HepG2 (cell line): Measurements from ENCODE around the gene PRSS33. TPM values are rescaled to one million over a fixed set of nuclear protein-coding genes. Genes with fewer than 3 reads are reported as not detected.

ENCODE experiments used
- ATAC-seq: fragments of 200-7000 bp; cut with Tn5 transposase; 3 replicates; pipeline ENCODE4 v1.9.1; 2020; ENCODE audit warnings: mild to moderate bottlenecking, moderate library complexity
- BruUV-seq: library from RNA; stranded (reverse); fragments of 400-500 nt; replicated peaks from 2 replicates; lab custom pipeline; 2021; lab: Mats Ljungman, UMichigan
- CTCF ChIA-PET: fragments of 300-600 bp; formaldehyde crosslinking; extraction: SDS; loops from one replicate; lab custom pipeline; 2021; ENCODE audit warnings: low total read pairs, inconsistent platforms, low intra/inter-chr PET ratio; lab: Yijun Ruan, JAX
- POLR2A ChIA-PET: fragments of 350-600 bp; sonication (Branson Sonifier 250); formaldehyde crosslinking; loops from one replicate; lab custom pipeline; 2020; ENCODE audit warnings: antibody characterized with exemption, inconsistent platforms; lab: Yijun Ruan, JAX
- DNase-seq: peaks from one replicate; pipeline ENCODE4 v3.0.0-alpha.2; 2015; ENCODE audit warnings: low spot score
- FAIRE-seq: peaks from 3 replicates; lab custom pipeline; 2011; peaks lifted over from hg19 to GRCh38; lab: Jason Lieb, UNC
- H2AFZ ChIP-seq: one replicate; pipeline ENCODE4 v1.6.1; 2011; ENCODE audit warnings: low read length, inconsistent platforms
- H3K27ac ChIP-seq: fragments of 300-600 bp; 3 replicates; pipeline ENCODE4 v1.8.0; 2011; ENCODE audit warnings: mixed run types, mild to moderate bottlenecking, mixed read lengths, low read length, inconsistent platforms; ENCODE audit not compliant: insufficient read depth; ENCODE audit errors: extremely low read length
- H3K27me3 ChIP-seq, 2 experiments: fragments of 200-600 bp in 1 of 2; 2 replicates in 1 of 2; 3 replicates in 1 of 2; pipeline versions ENCODE4 v1.6.0 to v1.8.0; 2011; ENCODE audit warnings: low read length in 2 of 2, mild to moderate bottlenecking in 2 of 2, moderate library complexity in 2 of 2, inconsistent platforms in 1 of 2; ENCODE audit not compliant: insufficient read depth in 2 of 2, control insufficient read depth in 1 of 2
- H3K36me3 ChIP-seq, 2 experiments: fragments of 200-600 bp in 1 of 2; replicated peaks in 1 of 2; 2 replicates in 1 of 2; 3 replicates in 1 of 2; pipeline versions ENCODE4 v1.5.1 to v1.8.0; 2011; ENCODE audit warnings: low read length in 2 of 2, inconsistent platforms in 1 of 2; ENCODE audit not compliant: insufficient read depth in 2 of 2, control insufficient read depth in 1 of 2
- H3K4me1 ChIP-seq: 2 replicates; pipeline ENCODE4 v1.5.1; 2012; ENCODE audit warnings: low read length, inconsistent platforms; ENCODE audit not compliant: insufficient read depth
- H3K4me2 ChIP-seq: 2 replicates; pipeline ENCODE4 v1.6.0; 2011; ENCODE audit warnings: low read depth, low read length, inconsistent platforms
- H3K4me3 ChIP-seq, 3 experiments: fragments of 200-600 bp in 1 of 3; sonication (generic), shearing (Covaris generic) in 1 of 3; replicated peaks in 1 of 3; 2 replicates each; pipeline ENCODE4 v1.5.1; 2011 to 2016; ENCODE audit warnings: low read length in 3 of 3, inconsistent platforms in 2 of 3, low read depth in 2 of 3, mild to moderate bottlenecking in 2 of 3, control low read depth in 1 of 3, mixed read lengths in 1 of 3; ENCODE audit not compliant: insufficient read depth in 1 of 3
- H3K79me2 ChIP-seq: one replicate; pipeline ENCODE4 v1.6.1; 2011; ENCODE audit warnings: low read length, inconsistent platforms; ENCODE audit not compliant: insufficient read depth
- H3K9ac ChIP-seq: 2 replicates; pipeline ENCODE4 v1.6.0; 2011; ENCODE audit warnings: mild to moderate bottlenecking, low read depth, low read length, inconsistent platforms; ENCODE audit not compliant: insufficient read depth
- H3K9me3 ChIP-seq: 2 replicates; pipeline ENCODE4 v1.5.1; 2012; ENCODE audit warnings: mild to moderate bottlenecking, low read length
- H4K20me1 ChIP-seq: 2 replicates; pipeline ENCODE4 v1.6.0; 2011; ENCODE audit warnings: inconsistent platforms, mild to moderate bottlenecking, low read length, moderate library complexity; ENCODE audit not compliant: insufficient read depth
- HNRNPH1 ChIP-seq: fragments of 200-400 bp; formaldehyde crosslinking; optimal IDR thresholded peaks from 2 replicates; pipeline ENCODE3; 2017; ENCODE audit warnings: mild to moderate bottlenecking, low read depth, low read length
- ZNF564 ChIP-seq: sonication (generic); formaldehyde crosslinking; IDR thresholded peaks from 2 replicates; pipeline ENCODE4 v1.8.1; 2023; ENCODE audit warnings: mild to moderate bottlenecking, missing genetic modification reagents
- ZNF878 ChIP-seq: sonication (generic); formaldehyde crosslinking; IDR thresholded peaks from 2 replicates; pipeline ENCODE4 v1.8.1; 2023; ENCODE audit warnings: mild to moderate bottlenecking, missing genetic modification reagents, moderate library complexity
- WGBS: methylation state at CpG from one replicate; pipeline ENCODE4 v1.1.6; 2017; ENCODE audit warnings: low lambda C conversion rate; 5-methylcytosine and 5-hydroxymethylcytosine counted together
- in situ Hi-C: cut with HindIII; loops from 2 replicates; pipeline ENCODE4 v1.10.0; 2017; ENCODE audit warnings: low pct_unique_long_range_greater_than_20kb; ENCODE audit not compliant: extremely low pct_ligation_motif_present
- intact Hi-C: fragments of 100-400 bp; cut with micrococcal nuclease; formaldehyde crosslinking; loops from one replicate; pipeline ENCODE4 v1.10.0; 2022; ENCODE audit not compliant: unreplicated experiment
- polyA plus RNA-seq, 8 experiments: library from polyadenylated mRNA; depleted of rRNA in 3 of 8; stranded (reverse) in 7 of 8; unstranded in 1 of 8; fragments of >200 nt; fragmentation: Illumina TruSeq in 4 of 8; extraction: Trizol in 4 of 8; gene quantifications; 2 replicates each; pipeline versions ENCODE4 v1.2.1 to v1.2.3, GENCODE V29; 2011 to 2016; ENCODE audit warnings: low read depth in 4 of 8, missing spikeins in 1 of 8, mixed read lengths in 1 of 8; ENCODE audit not compliant: insufficient read depth in 1 of 8
- total RNA-seq, 5 experiments: library from RNA; depleted of rRNA; stranded (reverse); fragments of >200 nt; fragmentation: Illumina TruSeq; extraction: Trizol; gene quantifications; 2 replicates each; pipeline ENCODE4 v1.2.3, GENCODE V29; 2016; ENCODE audit warnings: low read depth in 1 of 5
- TF ChIP-seq, protein P1 (sequence below): sonication (generic); formaldehyde crosslinking; IDR thresholded peaks from 2 replicates; pipeline ENCODE4 v1.4.0; 2020; ENCODE audit warnings: missing genetic modification reagents
- TF ChIP-seq, protein P2 (sequence below): sonication (generic); formaldehyde crosslinking; IDR thresholded peaks from 2 replicates; pipeline ENCODE4 v1.5.0; 2020; ENCODE audit warnings: mild to moderate bottlenecking, missing genetic modification reagents

Gene PRSS33
- total and polyA plus RNA-seq, 2 of the 13 experiments (the other 11 are each of a cell fraction or from before 2014, with no cell fraction given), result not detected

DNA sequence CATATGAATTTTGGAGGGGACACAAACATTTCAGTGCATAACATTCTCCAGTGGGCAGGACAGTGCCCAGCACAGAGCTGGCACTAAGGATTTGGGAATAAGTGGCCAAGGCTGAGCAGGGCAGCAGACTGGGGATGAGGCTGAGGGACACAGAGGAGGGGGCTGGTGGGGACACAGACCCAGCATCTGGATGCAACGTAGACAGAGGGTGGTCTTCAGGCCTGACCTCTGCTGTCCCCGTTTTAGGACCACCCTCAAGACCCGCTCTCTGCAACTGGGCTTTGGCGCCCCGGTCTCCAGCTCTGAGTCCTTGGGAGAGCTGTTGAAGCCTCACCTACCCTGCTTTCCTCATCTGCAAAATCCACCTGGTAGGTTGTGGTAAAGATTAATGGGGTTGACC lies 3.3 kb upstream of the PRSS33 start:
- intact Hi-C loops (no loop called here), in situ Hi-C loops (no loop called here)
- BruUV-seq, result no TSS peak
- 13% methylated on average over 3 of the region's 5 CpGs for WGBS
- Histone ChIP-seq H3K9ac (no peak overlapping the region), H3K9me3 (no peaks in the 10 kb centered on the region), H3K4me1 (peaks cover 20% of the 10 kb centered on the region), H3K27ac (no peak overlapping the region), H3K36me3 (no peaks in the 10 kb centered on the region), H2AFZ (no peak overlapping the region), H3K4me2 (no peak overlapping the region), H4K20me1 (no peaks in the 10 kb centered on the region), H3K4me3 (no peak overlapping the region), H3K79me2 (no peaks in the 10 kb centered on the region), H3K27me3 (peaks cover 8 to 48% of the 10 kb centered on the region in 2 experiments; a peak in 4 of 5 replicates)
- ChIA-PET CTCF (no interaction called here), POLR2A (no interaction called here)
- DNase-seq (no peak), ATAC-seq (no peak), FAIRE-seq (no peak)
- no peak for TF ChIP-seq ZNF878 (CRISPR knock-in tag)
- no peak for TF ChIP-seq ZNF564 (CRISPR knock-in tag)
- TF ChIP-seq, protein P1, sequence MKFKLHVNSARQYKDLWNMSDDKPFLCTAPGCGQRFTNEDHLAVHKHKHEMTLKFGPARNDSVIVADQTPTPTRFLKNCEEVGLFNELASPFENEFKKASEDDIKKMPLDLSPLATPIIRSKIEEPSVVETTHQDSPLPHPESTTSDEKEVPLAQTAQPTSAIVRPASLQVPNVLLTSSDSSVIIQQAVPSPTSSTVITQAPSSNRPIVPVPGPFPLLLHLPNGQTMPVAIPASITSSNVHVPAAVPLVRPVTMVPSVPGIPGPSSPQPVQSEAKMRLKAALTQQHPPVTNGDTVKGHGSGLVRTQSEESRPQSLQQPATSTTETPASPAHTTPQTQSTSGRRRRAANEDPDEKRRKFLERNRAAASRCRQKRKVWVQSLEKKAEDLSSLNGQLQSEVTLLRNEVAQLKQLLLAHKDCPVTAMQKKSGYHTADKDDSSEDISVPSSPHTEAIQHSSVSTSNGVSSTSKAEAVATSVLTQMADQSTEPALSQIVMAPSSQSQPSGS (CRISPR knock-in tag), result no peak
- TF ChIP-seq, protein P2, sequence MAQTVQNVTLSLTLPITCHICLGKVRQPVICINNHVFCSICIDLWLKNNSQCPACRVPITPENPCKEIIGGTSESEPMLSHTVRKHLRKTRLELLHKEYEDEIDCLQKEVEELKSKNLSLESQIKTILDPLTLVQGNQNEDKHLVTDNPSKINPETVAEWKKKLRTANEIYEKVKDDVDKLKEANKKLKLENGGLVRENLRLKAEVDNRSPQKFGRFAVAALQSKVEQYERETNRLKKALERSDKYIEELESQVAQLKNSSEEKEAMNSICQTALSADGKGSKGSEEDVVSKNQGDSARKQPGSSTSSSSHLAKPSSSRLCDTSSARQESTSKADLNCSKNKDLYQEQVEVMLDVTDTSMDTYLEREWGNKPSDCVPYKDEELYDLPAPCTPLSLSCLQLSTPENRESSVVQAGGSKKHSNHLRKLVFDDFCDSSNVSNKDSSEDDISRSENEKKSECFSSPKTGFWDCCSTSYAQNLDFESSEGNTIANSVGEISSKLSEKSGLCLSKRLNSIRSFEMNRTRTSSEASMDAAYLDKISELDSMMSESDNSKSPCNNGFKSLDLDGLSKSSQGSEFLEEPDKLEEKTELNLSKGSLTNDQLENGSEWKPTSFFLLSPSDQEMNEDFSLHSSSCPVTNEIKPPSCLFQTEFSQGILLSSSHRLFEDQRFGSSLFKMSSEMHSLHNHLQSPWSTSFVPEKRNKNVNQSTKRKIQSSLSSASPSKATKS (CRISPR knock-in tag), result no peak
- TF ChIP-seq HNRNPH1, result no peak
